Measurements from ENCODE around the gene GAS2L1. TPM values are rescaled to one million over a fixed set of nuclear protein-coding genes. Genes with fewer than 3 reads are reported as not detected.

GAS2L1 gene
- total RNA-seq, 1 experiment from 2014 or later = 68.8 TPM

GRCh38 chr22:29310863-29311339 is 4.5 kb downstream of the GAS2L1 start:
- no TSS peak for BruUV-seq (replicated peaks)
- H3K36me3 ChIP-seq (ENCODE audit: control insufficient read depth, insufficient read depth, low read length) = no peaks in the 10 kb centered on the region; the same call in 1 of the 2 replicates
- ATAC-seq (peak; percentile 44), DNase-seq (ENCODE audit: low read depth, low spot score) (no peak)
- H3K27ac ChIP-seq (ENCODE audit: low read length) = no peak overlapping the region
- no peak overlapping the region for H3K4me3 ChIP-seq (ENCODE audit: low read depth in 2 of 2, low read length in 2 of 2)
- in situ Hi-C loops (cut with HindIII; ENCODE audit: low pct_unique_long_range_greater_than_20kb, low sequenced_read_pairs) (no loop called here), intact Hi-C loops (cut with micrococcal nuclease; ENCODE audit: unreplicated experiment) (no loop called here)
- ChIA-PET POLR2A (no interaction called here), CTCF (interaction anchor here (0.6 kb wide), 1 partner anchor 940 kb away, joined by 4 read pairs; no protein-coding TSS in a partner anchor)
- H3K27me3 ChIP-seq (ENCODE audit: control insufficient read depth, insufficient read depth, low read length) = no peaks in the 10 kb centered on the region
- no peaks in the 10 kb centered on the region for H3K9me3 ChIP-seq (ENCODE audit: control insufficient read depth, insufficient read depth, low read depth, low read length)
- peaks cover 22% of the 10 kb centered on the region for H3K4me1 ChIP-seq (ENCODE audit: control insufficient read depth, insufficient read depth, low read length)
- TF ChIP-seq SIN3A (IDR thresholded peaks at IDR 0.05; ENCODE audit: borderline replicate concordance, insufficient read depth, low read depth, low read length) = 0 out of 2 replicates have a peak, but pooled peaks have one; percentile 38
- no peak for TF ChIP-seq TCF7L2 (IDR thresholded peaks at IDR 0.05; ENCODE audit: low read depth, low read length)

- H3K27me3 ChIP-seq (ENCODE audit: control insufficient read depth, insufficient read depth, low read length) = no peaks in the 10 kb centered on the region
- H3K27ac ChIP-seq (ENCODE audit: low read length) = no peak overlapping the region
- CTCF ChIA-PET = no interaction called here
- no peak for DNase-seq (ENCODE audit: low read depth, low spot score)
- no peaks in the 10 kb centered on the region; the same call in 1 of the 2 replicates for H3K36me3 ChIP-seq (ENCODE audit: control insufficient read depth, insufficient read depth, low read length)
- no peak for ATAC-seq
- H3K4me1 ChIP-seq (ENCODE audit: control insufficient read depth, insufficient read depth, low read length) = peaks cover 20% of the 10 kb centered on the region
- H3K4me3 ChIP-seq (ENCODE audit: low read depth in 2 of 2, low read length in 2 of 2) = no peak overlapping the region
- TF ChIP-seq TCF7L2 (IDR thresholded peaks at IDR 0.05; ENCODE audit: low read depth, low read length) = no peak
- no peak for TF ChIP-seq CTCF (IDR thresholded peaks at IDR 0.05)
- H3K9me3 ChIP-seq (ENCODE audit: control insufficient read depth, insufficient read depth, low read depth, low read length) = no peaks in the 10 kb centered on the region
- POLR2A ChIA-PET = no interaction called here
- in situ Hi-C loops (cut with HindIII; ENCODE audit: low pct_unique_long_range_greater_than_20kb, low sequenced_read_pairs) = no loop called here
- intact Hi-C loops (cut with micrococcal nuclease; ENCODE audit: unreplicated experiment) = no loop called here
- BruUV-seq (replicated peaks) = no TSS peak
These were observed 5.2 kb downstream of the GAS2L1 start for GRCh38 chr22:29311464-29312217.

- no peak for TF ChIP-seq TCF7L2 (IDR thresholded peaks at IDR 0.05; ENCODE audit: low read depth, low read length)
- H3K27me3 ChIP-seq (ENCODE audit: control insufficient read depth, insufficient read depth, low read length) = no peaks in the 10 kb centered on the region
- ATAC-seq (no peak), DNase-seq (ENCODE audit: low read depth, low spot score) (no peak)
- intact Hi-C loops (cut with micrococcal nuclease; ENCODE audit: unreplicated experiment) (no loop called here), in situ Hi-C loops (cut with HindIII; ENCODE audit: low pct_unique_long_range_greater_than_20kb, low sequenced_read_pairs) (no loop called here)
- peaks cover 20% of the 10 kb centered on the region for H3K4me1 ChIP-seq (ENCODE audit: control insufficient read depth, insufficient read depth, low read length)
- H3K4me3 ChIP-seq (ENCODE audit: low read depth in 2 of 2, low read length in 2 of 2) = no peak overlapping the region
- H3K36me3 ChIP-seq (ENCODE audit: control insufficient read depth, insufficient read depth, low read length) = no peaks in the 10 kb centered on the region; the same call in 1 of the 2 replicates
- TSS peak; percentile 73 for BruUV-seq (replicated peaks)
- ChIA-PET POLR2A (no interaction called here), CTCF (no interaction called here)
- no peaks in the 10 kb centered on the region for H3K9me3 ChIP-seq (ENCODE audit: control insufficient read depth, insufficient read depth, low read depth, low read length)
- H3K27ac ChIP-seq (ENCODE audit: low read length) = no peak overlapping the region
These were observed 6.0 kb downstream of the GAS2L1 start for GRCh38 chr22:29312218-29313125.

- POLR2A ChIA-PET = no interaction called here
- no peaks in the 10 kb centered on the region for H3K27me3 ChIP-seq (ENCODE audit: control insufficient read depth, insufficient read depth, low read length)
- H3K4me1 ChIP-seq (ENCODE audit: control insufficient read depth, insufficient read depth, low read length) = peaks cover 18% of the 10 kb centered on the region
- in situ Hi-C loops (cut with HindIII; ENCODE audit: low pct_unique_long_range_greater_than_20kb, low sequenced_read_pairs) = no loop called here
- H3K36me3 ChIP-seq (ENCODE audit: control insufficient read depth, insufficient read depth, low read length) = no peaks in the 10 kb centered on the region
- CTCF ChIA-PET = no interaction called here
- no peak overlapping the region for H3K4me3 ChIP-seq (ENCODE audit: low read depth in 2 of 2, low read length in 2 of 2)
- intact Hi-C loops (cut with micrococcal nuclease; ENCODE audit: unreplicated experiment) = no loop called here
- TF ChIP-seq REST (IDR thresholded peaks at IDR 0.05; ENCODE audit: insufficient read depth in 1 of 2, low read depth in 2 of 2, low read length in 1 of 2) = no peak
- peak; percentile 75 for TF ChIP-seq CTCF (IDR thresholded peaks at IDR 0.05)
- no peak for DNase-seq (ENCODE audit: low read depth, low spot score)
- no peak for ATAC-seq
- no peak overlapping the region for H3K27ac ChIP-seq (ENCODE audit: low read length)
- BruUV-seq (replicated peaks) = no TSS peak
- no peaks in the 10 kb centered on the region for H3K9me3 ChIP-seq (ENCODE audit: control insufficient read depth, insufficient read depth, low read depth, low read length)
These were observed 6.7 kb downstream of the GAS2L1 start for GRCh38 chr22:29313126-29313575.
